Mesenchymal stem cell (in vitro differentiated cells and primary cell): Measurements from ENCODE around the gene SAMD10.
A peak's percentile ranks its signal among the peaks of the same experiment; 100 is the strongest.

Experiments used
- DNase-seq: peaks from one replicate; pipeline ENCODE4 v3.0.0-alpha.2; 2013
- H2AFZ ChIP-seq: one replicate; pipeline ENCODE4 v1.6.1; 2013; ENCODE audit warnings: low read depth, mild to moderate bottlenecking, control low read depth, inconsistent platforms, low read length, moderate library complexity
- H2AK5ac ChIP-seq: 2 replicates; pipeline ENCODE4 v1.6.1; 2013; ENCODE audit warnings: low read length, moderate library complexity, mild to moderate bottlenecking, inconsistent platforms; ENCODE audit not compliant: severe bottlenecking
- H2BK120ac ChIP-seq: one replicate; pipeline ENCODE4 v1.6.1; 2013; ENCODE audit warnings: low read depth, mild to moderate bottlenecking, inconsistent platforms, low read length, moderate library complexity
- H2BK12ac ChIP-seq, 2 experiments: one replicate each; pipeline ENCODE4 v1.6.1; 2013; ENCODE audit warnings: inconsistent platforms in 2 of 2, low read length in 2 of 2, mild to moderate bottlenecking in 2 of 2, moderate library complexity in 2 of 2, control low read depth in 1 of 2
- H2BK15ac ChIP-seq: one replicate; pipeline ENCODE4 v1.6.1; 2013; ENCODE audit warnings: mild to moderate bottlenecking, low read depth, inconsistent platforms; ENCODE audit not compliant: poor library complexity, severe bottlenecking
- H2BK5ac ChIP-seq: 2 replicates; pipeline ENCODE4 v1.6.1; 2013; ENCODE audit warnings: low read depth, mild to moderate bottlenecking, low read length, control low read depth, inconsistent platforms; ENCODE audit not compliant: poor library complexity, severe bottlenecking
- H3K14ac ChIP-seq, 2 experiments: one replicate each; pipeline ENCODE4 v1.6.1; 2013; ENCODE audit warnings: inconsistent platforms in 2 of 2, low read length in 2 of 2, control low read depth in 1 of 2, mild to moderate bottlenecking in 1 of 2, moderate library complexity in 1 of 2
- H3K18ac ChIP-seq, 2 experiments: one replicate each; pipeline ENCODE4 v1.6.1; 2013; ENCODE audit warnings: inconsistent platforms in 2 of 2, low read length in 2 of 2, control low read depth in 1 of 2, low read depth in 1 of 2, mild to moderate bottlenecking in 1 of 2
- H3K23ac ChIP-seq, 2 experiments: one replicate each; pipeline ENCODE4 v1.6.1; 2013; ENCODE audit warnings: inconsistent platforms in 2 of 2, low read length in 2 of 2, mild to moderate bottlenecking in 2 of 2, moderate library complexity in 2 of 2, control low read depth in 1 of 2
- H3K27ac ChIP-seq: 2 replicates; pipeline ENCODE4 v1.5.1; 2013; ENCODE audit warnings: mild to moderate bottlenecking, moderate library complexity, low read length, control low read depth, inconsistent platforms; ENCODE audit not compliant: poor library complexity, severe bottlenecking
- H3K27me3 ChIP-seq, 2 experiments: 2 replicates each; pipeline versions ENCODE4 v1.6.1 to v1.7.0; 2013; ENCODE audit warnings: low read length in 2 of 2, mild to moderate bottlenecking in 2 of 2, moderate library complexity in 2 of 2, control low read depth in 1 of 2, inconsistent platforms in 1 of 2; ENCODE audit not compliant: control insufficient read depth in 1 of 2, insufficient read depth in 1 of 2
- H3K36me3 ChIP-seq, 2 experiments: 2 replicates each; pipeline versions ENCODE4 v1.6.1 to v1.7.0; 2013; ENCODE audit warnings: low read length in 2 of 2, control low read depth in 1 of 2, inconsistent platforms in 1 of 2, low read depth in 1 of 2, mild to moderate bottlenecking in 1 of 2; ENCODE audit not compliant: insufficient read depth in 2 of 2, control insufficient read depth in 1 of 2
- H3K4ac ChIP-seq, 2 experiments: one replicate each; pipeline ENCODE4 v1.6.1; 2013; ENCODE audit warnings: inconsistent platforms in 2 of 2, low read length in 2 of 2, mild to moderate bottlenecking in 2 of 2, moderate library complexity in 2 of 2, control low read depth in 1 of 2, low read depth in 1 of 2
- H3K4me1 ChIP-seq: 2 replicates; pipeline ENCODE4 v1.6.1; 2013; ENCODE audit warnings: low read depth, low read length, control low read depth; ENCODE audit not compliant: control insufficient read depth, insufficient read depth
- H3K4me2 ChIP-seq: 2 replicates; pipeline ENCODE4 v1.6.1; 2013; ENCODE audit warnings: low read length, mild to moderate bottlenecking, inconsistent platforms; ENCODE audit not compliant: poor library complexity, severe bottlenecking
- H3K4me3 ChIP-seq, 2 experiments: 2 replicates each; pipeline versions ENCODE4 v1.5.1 to v1.7.0; 2013; ENCODE audit warnings: low read length in 2 of 2, mild to moderate bottlenecking in 2 of 2, control low read depth in 1 of 2, low read depth in 1 of 2; ENCODE audit not compliant: insufficient read depth in 1 of 2
- H3K79me1 ChIP-seq: replicated peaks from 2 replicates; pipeline ENCODE4 v1.6.1; 2013; ENCODE audit warnings: mild to moderate bottlenecking, control low read depth, low read length, inconsistent platforms; ENCODE audit not compliant: poor library complexity, severe bottlenecking
- H3K9ac ChIP-seq: 2 replicates; pipeline ENCODE4 v1.7.0; 2013; ENCODE audit warnings: mild to moderate bottlenecking, low read length, moderate library complexity
- H3K9me3 ChIP-seq: 2 replicates; pipeline ENCODE4 v1.7.0; 2013; ENCODE audit warnings: mild to moderate bottlenecking, low read length; ENCODE audit not compliant: control insufficient read depth
- H4K8ac ChIP-seq: one replicate; pipeline ENCODE4 v1.6.1; 2013; ENCODE audit warnings: inconsistent platforms, mild to moderate bottlenecking, low read length, moderate library complexity
- H4K91ac ChIP-seq: one replicate; pipeline ENCODE4 v1.6.1; 2013; ENCODE audit warnings: mild to moderate bottlenecking, low read length, inconsistent platforms
- WGBS: methylation state at CpG from one replicate; pipeline ENCODE4 v1.1.7; 2013; ENCODE audit warnings: mixed read lengths; 5-methylcytosine and 5-hydroxymethylcytosine counted together

Gene SAMD10

DNA sequence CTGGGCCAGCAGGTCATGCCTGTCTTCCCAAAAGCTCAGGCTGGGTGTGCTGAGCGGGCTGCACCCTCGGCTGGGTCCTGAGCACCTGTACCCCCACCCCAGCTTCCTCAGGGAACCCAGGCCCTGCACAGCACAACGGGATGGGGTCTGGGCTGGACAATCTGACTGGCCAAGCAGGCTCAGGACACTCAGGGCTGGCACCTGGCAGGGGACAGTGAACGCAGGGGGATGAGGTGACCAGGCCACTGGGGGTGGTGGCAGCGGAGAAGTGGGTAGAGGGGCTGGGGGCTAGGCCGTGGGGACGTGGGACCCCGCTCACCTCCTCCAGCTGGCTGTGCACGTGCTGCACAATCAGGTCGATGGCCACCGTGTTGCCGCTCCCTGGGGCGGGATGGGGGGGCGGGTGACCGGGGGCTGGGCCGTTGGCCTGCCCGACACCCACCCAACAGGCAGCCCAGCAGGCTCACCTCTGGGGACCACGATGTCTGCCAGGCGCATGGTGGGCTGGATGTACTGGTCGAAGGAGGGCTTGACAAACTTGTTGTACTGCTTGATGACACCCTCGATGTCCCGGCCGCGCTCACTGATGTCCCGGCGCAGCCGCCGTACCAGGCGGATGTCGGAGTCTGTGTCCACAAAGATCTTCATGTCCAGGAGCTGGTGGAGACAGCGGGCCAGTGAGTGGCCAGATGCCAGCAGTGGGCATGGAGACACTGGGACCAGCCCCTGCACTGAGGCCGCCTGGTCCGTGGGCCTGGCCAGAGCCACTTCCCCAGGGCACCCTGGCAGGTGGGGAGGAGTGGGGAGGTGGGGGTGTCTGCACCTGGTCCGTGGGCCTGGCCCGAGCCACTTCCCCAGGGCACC lies 35.1 kb downstream of the SAMD10 start:
- no peak overlapping the region for H3K18ac ChIP-seq
- H2AK5ac ChIP-seq: no peak overlapping the region
- H3K14ac ChIP-seq: no peak overlapping the region
- 96% methylated on average over 35 of the region's 35 CpGs for WGBS
- H3K4ac ChIP-seq: no peak overlapping the region
- peaks cover 59 to 85% of the 10 kb centered on the region in 2 experiments for H3K36me3 ChIP-seq
- no peak overlapping the region for H2BK15ac ChIP-seq
- H3K27ac ChIP-seq: no peak overlapping the region
- no peak overlapping the region for H3K9ac ChIP-seq
- no peak overlapping the region for H4K8ac ChIP-seq
- H2BK120ac ChIP-seq: no peak overlapping the region
- no peaks in the 10 kb centered on the region for H3K9me3 ChIP-seq
- peaks cover 22% of the 10 kb centered on the region for H3K4me1 ChIP-seq
- peaks cover 35% of the 10 kb centered on the region for H3K79me1 ChIP-seq
- H2BK5ac ChIP-seq: no peak overlapping the region
- no peak overlapping the region for H2BK12ac ChIP-seq
- H3K27me3 ChIP-seq: no peaks in the 10 kb centered on the region
- no peak overlapping the region for H3K4me3 ChIP-seq
- H3K4me2 ChIP-seq: no peak overlapping the region
- H2AFZ ChIP-seq: no peak overlapping the region
- no peak overlapping the region for H3K23ac ChIP-seq
- no peak for DNase-seq
- H4K91ac ChIP-seq: no peak overlapping the region

DNA sequence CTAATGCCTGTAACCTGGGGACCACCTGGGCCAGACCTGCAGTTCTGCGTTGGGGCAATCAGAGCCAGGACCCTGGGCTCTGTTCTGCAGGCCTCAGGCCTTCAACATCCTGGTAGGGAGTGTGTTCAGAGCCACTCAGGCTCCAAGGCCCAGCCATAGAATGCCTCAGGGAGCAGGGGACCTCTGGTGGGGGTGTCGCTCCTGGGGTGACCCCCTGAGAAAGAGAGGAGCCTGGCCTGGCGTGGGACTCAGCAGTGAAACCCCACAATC lies 35.7 kb downstream of the SAMD10 start:
- no peak for DNase-seq
- Histone ChIP-seq H3K79me1 (peaks cover 40% of the 10 kb centered on the region), H3K4ac (no peak overlapping the region), H2BK120ac (no peak overlapping the region), H3K27ac (no peak overlapping the region), H2AFZ (no peak overlapping the region), H2BK5ac (no peak overlapping the region), H3K4me1 (peaks cover 16% of the 10 kb centered on the region), H2AK5ac (no peak overlapping the region), H4K91ac (no peak overlapping the region), H4K8ac (no peak overlapping the region), H3K36me3 (peaks cover 59 to 90% of the 10 kb centered on the region in 2 experiments), H2BK12ac (no peak overlapping the region), H3K4me3 (no peak overlapping the region), H3K9ac (no peak overlapping the region), H3K14ac (no peak overlapping the region), H3K4me2 (no peak overlapping the region), H3K18ac (no peak overlapping the region), H2BK15ac (no peak overlapping the region), H3K9me3 (no peaks in the 10 kb centered on the region), H3K23ac (no peak overlapping the region), H3K27me3 (no peaks in the 10 kb centered on the region)
- 97% methylated on average over 3 of the region's 3 CpGs for WGBS

- H3K4me2 ChIP-seq: no peak overlapping the region
- H3K4ac ChIP-seq: no peak overlapping the region
- H2BK5ac ChIP-seq: no peak overlapping the region
- peaks cover 59 to 93% of the 10 kb centered on the region in 2 experiments for H3K36me3 ChIP-seq
- no peak overlapping the region for H2BK12ac ChIP-seq
- no peak overlapping the region for H3K9ac ChIP-seq
- 96% methylated on average over 19 of the region's 19 CpGs for WGBS
- no peak overlapping the region for H3K27ac ChIP-seq
- H2BK15ac ChIP-seq: no peak overlapping the region
- peaks cover 11% of the 10 kb centered on the region for H3K4me1 ChIP-seq
- H3K23ac ChIP-seq: no peak overlapping the region
- H3K9me3 ChIP-seq: no peaks in the 10 kb centered on the region
- no peak overlapping the region for H4K8ac ChIP-seq
- DNase-seq: no peak
- H3K4me3 ChIP-seq: no peak overlapping the region
- H3K79me1 ChIP-seq: peaks cover 42% of the 10 kb centered on the region
- no peak overlapping the region for H3K18ac ChIP-seq
- no peak overlapping the region for H2BK120ac ChIP-seq
- no peak overlapping the region for H2AK5ac ChIP-seq
- no peak overlapping the region for H2AFZ ChIP-seq
- H4K91ac ChIP-seq: no peak overlapping the region
- no peaks in the 10 kb centered on the region for H3K27me3 ChIP-seq
- H3K14ac ChIP-seq: no peak overlapping the region
These were observed 36.3 kb downstream of the SAMD10 start for GRCh38 chr20:63942969-63943807.

DNA sequence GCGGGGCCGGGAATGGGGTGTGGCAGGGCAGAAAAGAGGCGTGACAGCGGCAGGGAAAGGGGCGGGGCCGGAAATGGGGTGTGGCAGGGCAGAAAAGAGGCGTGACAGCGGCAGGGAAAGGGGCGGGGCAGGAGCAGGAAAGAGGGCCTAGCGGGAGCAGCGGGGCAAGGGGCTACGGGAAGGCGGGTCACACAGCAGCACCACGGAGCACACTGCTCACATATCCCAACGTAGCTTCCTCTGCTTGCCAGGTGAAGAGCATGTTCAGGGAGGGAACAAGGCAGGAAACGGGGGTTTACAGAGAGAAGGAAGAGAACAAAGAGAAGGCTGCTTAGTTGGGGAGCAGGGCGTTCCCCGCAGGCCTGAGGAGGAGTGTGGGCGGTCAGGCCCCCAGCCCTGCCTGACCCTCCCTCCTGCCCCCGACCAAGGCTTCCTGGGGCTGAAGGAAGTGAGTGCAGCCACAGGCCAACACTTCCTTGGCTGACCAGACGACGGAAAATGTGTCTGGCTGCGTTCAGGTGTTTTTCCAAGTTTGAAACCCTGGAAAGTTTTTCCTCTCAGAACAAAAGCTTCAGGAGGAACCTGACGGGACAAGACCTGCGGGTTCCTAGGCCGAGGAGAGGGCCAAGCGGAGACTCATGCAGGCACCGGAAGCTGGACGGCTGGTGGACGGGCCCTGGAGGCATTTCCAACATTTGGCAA lies 37.0 kb downstream of the SAMD10 start:
- no peak overlapping the region for H3K4me3 ChIP-seq
- no peak overlapping the region for H2BK5ac ChIP-seq
- H2AK5ac ChIP-seq: no peak overlapping the region
- H3K14ac ChIP-seq: no peak overlapping the region
- 73% methylated on average over 28 of the region's 30 CpGs for WGBS
- no peaks in the 10 kb centered on the region for H3K9me3 ChIP-seq
- peaks cover 9% of the 10 kb centered on the region for H3K4me1 ChIP-seq
- no peak for DNase-seq
- H3K36me3 ChIP-seq: peaks cover 66 to 94% of the 10 kb centered on the region in 2 experiments
- H3K9ac ChIP-seq: no peak overlapping the region
- no peak overlapping the region for H3K4ac ChIP-seq
- no peak overlapping the region for H2AFZ ChIP-seq
- no peak overlapping the region for H3K23ac ChIP-seq
- H3K79me1 ChIP-seq: peaks cover 39% of the 10 kb centered on the region
- no peak overlapping the region for H2BK15ac ChIP-seq
- no peak overlapping the region for H3K4me2 ChIP-seq
- no peak overlapping the region for H4K91ac ChIP-seq
- no peak overlapping the region for H3K27ac ChIP-seq
- no peak overlapping the region for H3K18ac ChIP-seq
- H2BK12ac ChIP-seq: no peak overlapping the region
- peak overlapping the region; percentile 19 for H4K8ac ChIP-seq
- H3K27me3 ChIP-seq: no peaks in the 10 kb centered on the region
- no peak overlapping the region for H2BK120ac ChIP-seq
